GM12878 (cell line): ENCODE measurements around the gene USH1C.

Source experiments
- CHD1 ChIP-seq: IDR thresholded peaks from 2 replicates; pipeline ENCODE4 v1.6.1; 2012; ENCODE audit warnings: low read depth, low read length, improper control_type of control experiment
- CTCF ChIP-seq, 3 experiments: IDR thresholded peaks in 2 of 3; conservative IDR thresholded peaks in 1 of 3; 2 replicates each; pipeline ENCODE4 v1.5.1; 2011; ENCODE audit warnings: low read depth in 3 of 3, low read length in 3 of 3, mild to moderate bottlenecking in 3 of 3, control low read depth in 2 of 3, moderate library complexity in 2 of 3, inconsistent platforms in 1 of 3, mixed read lengths in 1 of 3; ENCODE audit not compliant: control insufficient read depth in 2 of 3, insufficient read depth in 1 of 3; ENCODE audit errors: extremely low read depth in 1 of 3
- STAT3 ChIP-seq: IDR thresholded peaks from 2 replicates; pipeline ENCODE4 v1.6.1; 2011; ENCODE audit warnings: low read depth, low read length, improper control_type of control experiment

- TF ChIP-seq STAT3: no peak
- no peak for TF ChIP-seq CTCF (IDR thresholded peaks at IDR 0.05 in 2 of 3, conservative IDR thresholded peaks at IDR 0.05 in 1 of 3; ENCODE audit: control insufficient read depth in 2 of 3, extremely low read depth in 1 of 3, insufficient read depth in 1 of 3, low read depth in 3 of 3, low read length in 3 of 3)
- no peak for TF ChIP-seq CHD1
Observed at GRCh38 chr11:17460406-17460805, 83.8 kb downstream of the USH1C start.
